SK-MEL-5 (cell line): ENCODE data around the gene GPC6. TPM values are rescaled to one million over a fixed set of nuclear protein-coding genes. Genes with fewer than 3 reads are reported as not detected.

Experiments
- DNase-seq: peaks from one replicate; pipeline ENCODE4 v3.0.0-alpha.2; 2016; ENCODE audit warnings: low read depth, low spot score
- in situ Hi-C: cut with HindIII; loops from 2 replicates; pipeline ENCODE4 v1.10.0; 2016; ENCODE audit warnings: low sequenced_read_pairs, high pct_unique_total_duplicates, low pct_unique_long_range_greater_than_20kb
- total RNA-seq: library from RNA; depleted of rRNA; stranded (reverse); fragments of >200 nt; shearing (Covaris generic); gene quantifications from 2 replicates; pipeline ENCODE4 v1.2.3, GENCODE V29; 2014

The GPC6 gene
- total RNA-seq, 1 experiment from 2014 or later, result 6.6 TPM

- DNase-seq, result no peak
- in situ Hi-C loops, result no loop called here
Measured at GRCh38 chr13:93982179-93982918, 755.7 kb downstream of the GPC6 start.

GRCh38 chr13:93984052-93984451 is 757.4 kb downstream of the GPC6 start:
- in situ Hi-C loops, result no loop called here
- no peak for DNase-seq

- in situ Hi-C loops, result no loop called here
- no peak for DNase-seq
Measured at GRCh38 chr13:93984876-93985275, 758.3 kb downstream of the GPC6 start.

GRCh38 chr13:93987458-93987857 is 760.9 kb downstream of the GPC6 start:
- no peak for DNase-seq
- in situ Hi-C loops, result no loop called here

GRCh38 chr13:93991569-93991968 is 765.0 kb downstream of the GPC6 start:
- in situ Hi-C loops, result no loop called here
- DNase-seq, result no peak

- in situ Hi-C loops, result no loop called here
- DNase-seq, result no peak
Measured at GRCh38 chr13:93996481-93996880, 769.9 kb downstream of the GPC6 start.

- in situ Hi-C loops, result no loop called here
- no peak for DNase-seq
Measured at GRCh38 chr13:94006296-94006695, 779.7 kb downstream of the GPC6 start.

- DNase-seq, result no peak
- in situ Hi-C loops, result no loop called here
Measured at GRCh38 chr13:94007072-94007471, 780.5 kb downstream of the GPC6 start.

- in situ Hi-C loops, result no loop called here
- DNase-seq, result no peak
Measured at GRCh38 chr13:94009701-94010100, 783.1 kb downstream of the GPC6 start.

GRCh38 chr13:94014461-94014860 is 787.9 kb downstream of the GPC6 start:
- in situ Hi-C loops, result no loop called here
- DNase-seq, result no peak

- in situ Hi-C loops, result no loop called here
- no peak for DNase-seq
Measured at GRCh38 chr13:94020426-94020825, 793.8 kb downstream of the GPC6 start.

- no peak for DNase-seq
- in situ Hi-C loops, result no loop called here
Measured at GRCh38 chr13:94020833-94021232, 794.2 kb downstream of the GPC6 start.

GRCh38 chr13:94028234-94028633 is 801.6 kb downstream of the GPC6 start:
- in situ Hi-C loops, result no loop called here
- no peak for DNase-seq

GRCh38 chr13:94028650-94029049 is 802.0 kb downstream of the GPC6 start:
- peak; percentile 85 for DNase-seq
- in situ Hi-C loops, result no loop called here

GRCh38 chr13:94030415-94031119 is 804.0 kb downstream of the GPC6 start:
- no peak for DNase-seq
- in situ Hi-C loops, result no loop called here

- DNase-seq, result no peak
- in situ Hi-C loops, result no loop called here
Measured at GRCh38 chr13:94031609-94032008, 805.0 kb downstream of the GPC6 start.

- in situ Hi-C loops, result no loop called here
- DNase-seq, result no peak
Measured at GRCh38 chr13:94033098-94033497, 806.5 kb downstream of the GPC6 start.

GRCh38 chr13:94033830-94034642 is 807.4 kb downstream of the GPC6 start:
- DNase-seq, result no peak
- in situ Hi-C loops, result no loop called here
